GM21737 (cell line): ENCODE measurements around the gene CD247.
"Not testable (repeated sequence)": the region's sequence is repeated elsewhere in the genome, so short reads cannot be mapped to it uniquely, and the experiment has no call there.

Source experiments
- ATAC-seq: cut with Tn5 transposase; IDR thresholded peaks from one replicate; pipeline ENCODE4 v1.9.1; 2021; ENCODE audit warnings: mild to moderate bottlenecking, moderate library complexity; ENCODE audit not compliant: unreplicated experiment

Gene CD247

DNA sequence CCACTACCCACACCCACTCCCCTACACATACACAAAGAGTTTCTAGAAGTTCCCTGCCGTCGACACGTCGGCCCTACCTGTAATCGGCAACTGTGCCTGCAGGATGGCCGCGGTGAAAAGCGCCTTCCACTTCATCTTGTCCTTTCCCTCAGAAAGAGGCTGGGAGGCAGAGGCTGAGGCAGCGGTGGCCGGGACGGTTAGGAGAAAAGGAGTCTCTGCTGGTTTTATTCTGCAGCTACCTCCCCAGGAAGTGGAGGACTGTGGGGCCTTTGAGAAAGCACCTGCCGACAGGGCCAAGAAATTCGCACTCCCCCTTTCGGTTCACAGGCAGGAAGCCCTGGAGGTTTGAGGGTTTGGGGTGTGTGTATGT is at the start of gene CD247:
Gene CD247, minus strand, starts transcription at position 199 of the 370 bp plus-strand sequence. Its CDS starts 64 bp downstream, at position 135.
- no peak for ATAC-seq

DNA sequence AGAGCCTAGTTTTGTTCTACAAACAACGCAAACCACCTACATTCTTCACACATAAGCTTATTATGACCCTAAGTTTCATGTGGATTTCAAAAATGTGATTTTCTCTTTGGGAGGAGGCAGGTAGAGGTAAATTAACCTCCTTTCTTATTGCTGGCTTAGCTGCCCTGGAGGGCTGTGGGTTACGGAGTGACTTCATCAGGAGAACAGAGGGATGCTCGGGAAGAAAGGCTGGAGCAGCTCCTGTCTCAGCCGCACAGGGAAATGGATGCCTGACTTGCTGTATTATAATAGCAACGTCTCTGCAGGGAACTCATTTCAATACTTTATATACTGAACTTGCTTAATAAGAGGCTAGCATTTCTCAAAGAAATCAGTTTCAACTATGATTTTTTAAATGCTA is 49.3 kb upstream of the CD247 start:
- ATAC-seq, result no peak

DNA sequence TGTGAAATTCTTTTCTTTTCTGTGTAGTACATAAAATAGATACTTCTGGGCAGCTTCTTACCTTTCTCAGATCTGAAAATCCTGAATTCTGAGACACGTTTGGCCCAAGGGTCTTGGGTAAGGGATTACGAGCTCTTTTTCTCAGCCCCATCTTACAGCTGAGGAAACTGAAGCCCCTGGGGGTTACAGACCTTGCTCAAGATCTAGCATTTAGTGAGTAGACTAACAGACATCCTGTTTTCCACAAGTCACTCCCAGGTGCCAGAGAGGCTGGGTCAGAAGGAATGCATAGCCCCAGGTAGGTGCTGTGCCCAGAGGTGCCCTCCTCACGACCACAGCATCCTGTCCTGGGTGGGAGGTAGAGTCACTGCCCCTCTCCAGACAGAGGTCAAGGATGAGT is 48.4 kb upstream of the CD247 start:
- no peak for ATAC-seq

DNA sequence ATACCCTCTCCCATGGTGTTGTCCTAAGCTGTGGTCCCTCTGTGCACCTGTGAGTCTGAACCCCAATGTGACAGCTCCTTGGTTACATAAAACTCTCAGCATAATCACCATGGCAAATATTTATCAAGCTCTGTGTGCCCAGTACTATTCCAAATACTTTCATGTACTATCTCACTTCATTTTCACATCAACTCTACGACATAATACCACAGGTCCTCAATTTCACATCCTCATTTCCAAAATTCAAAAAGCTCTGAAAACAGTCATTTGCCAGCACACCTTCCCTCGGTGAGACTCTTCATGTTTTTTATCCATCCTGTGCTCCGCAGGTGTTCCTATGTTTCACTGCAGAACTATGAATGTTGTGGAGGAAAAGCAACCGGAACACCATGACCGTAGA is 47.6 kb upstream of the CD247 start:
- ATAC-seq, result no peak

DNA sequence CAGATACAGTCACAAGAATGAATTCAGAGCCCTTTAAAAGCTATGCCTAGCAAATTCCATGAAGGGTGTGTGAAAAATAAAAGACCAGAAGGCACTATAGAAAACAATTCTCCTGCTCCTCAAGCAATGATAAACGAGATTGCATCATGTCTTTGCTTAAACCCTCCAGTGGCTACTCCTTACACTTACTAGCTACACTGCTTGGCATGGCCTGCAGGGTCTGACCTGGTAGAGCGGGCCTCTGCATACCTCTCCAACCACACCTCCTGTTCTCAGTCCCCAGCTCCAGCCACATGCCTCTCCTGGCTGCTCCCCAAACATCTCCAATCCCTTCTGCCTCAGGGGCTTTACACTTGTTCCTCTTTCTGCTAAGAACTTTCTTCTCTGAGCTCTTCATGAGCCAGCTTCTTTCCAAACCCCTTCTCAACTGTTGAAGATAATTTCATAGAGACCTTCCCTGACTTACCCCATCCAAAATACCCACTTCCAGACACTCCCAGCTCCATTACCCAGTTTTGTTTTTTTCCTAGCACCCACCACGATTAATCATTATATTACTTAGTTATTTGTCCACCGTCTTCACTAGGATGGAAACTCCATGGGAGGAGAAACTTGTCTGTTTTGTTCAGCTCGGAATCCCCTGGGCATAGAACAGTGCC is 46.4 kb upstream of the CD247 start:
- no peak for ATAC-seq

DNA sequence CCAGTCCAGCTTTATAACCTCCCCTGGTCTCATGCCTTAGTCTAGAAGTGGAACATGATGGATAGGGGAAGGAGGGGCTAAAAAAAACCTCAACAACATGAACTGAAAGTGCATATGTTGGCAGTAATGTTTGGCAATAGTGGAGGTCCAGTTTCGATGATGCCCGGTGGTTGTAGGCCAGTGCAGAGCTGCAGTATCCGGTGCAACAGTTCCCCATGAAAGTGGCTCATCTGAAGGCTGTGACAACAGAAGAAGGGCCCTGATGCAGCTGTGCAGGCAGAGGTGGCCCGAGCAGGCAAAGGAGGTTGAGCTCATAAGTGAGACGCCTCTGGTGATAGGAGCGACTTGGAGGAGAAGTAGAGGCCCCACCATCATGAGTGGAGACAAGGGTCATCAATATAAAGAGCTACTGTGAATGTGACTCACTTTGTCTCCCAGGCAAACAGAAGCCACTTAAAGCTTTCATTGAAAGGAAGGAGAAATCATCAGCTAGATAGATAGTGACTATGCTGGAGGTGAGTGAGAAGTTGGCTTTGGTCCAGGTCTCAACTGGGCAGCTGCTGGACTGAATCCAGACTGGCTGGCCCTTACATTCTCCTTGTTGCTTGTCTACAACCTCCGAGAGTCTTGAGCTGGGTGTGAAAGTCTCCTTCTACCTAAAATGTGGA is 45.4 kb upstream of the CD247 start:
- ATAC-seq, result no peak

DNA sequence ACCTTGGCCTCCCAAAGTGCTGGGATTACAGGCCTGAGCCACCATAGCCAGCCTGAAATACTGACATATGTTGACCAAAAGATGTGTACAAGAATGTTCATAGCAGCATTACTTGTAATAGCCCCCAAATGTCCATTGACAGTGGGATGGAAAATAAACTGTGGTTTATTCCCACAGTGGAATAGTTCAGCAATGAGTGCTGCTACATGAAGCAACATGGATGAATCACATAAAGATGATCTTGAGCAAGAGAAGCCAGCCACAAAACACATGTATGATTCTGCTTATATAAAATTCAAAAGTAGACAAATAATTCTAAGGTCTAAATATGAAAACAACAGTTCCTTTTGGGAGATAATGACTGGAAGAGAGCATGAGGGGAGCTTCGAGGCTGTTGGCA is 44.4 kb upstream of the CD247 start:
- no peak for ATAC-seq

DNA sequence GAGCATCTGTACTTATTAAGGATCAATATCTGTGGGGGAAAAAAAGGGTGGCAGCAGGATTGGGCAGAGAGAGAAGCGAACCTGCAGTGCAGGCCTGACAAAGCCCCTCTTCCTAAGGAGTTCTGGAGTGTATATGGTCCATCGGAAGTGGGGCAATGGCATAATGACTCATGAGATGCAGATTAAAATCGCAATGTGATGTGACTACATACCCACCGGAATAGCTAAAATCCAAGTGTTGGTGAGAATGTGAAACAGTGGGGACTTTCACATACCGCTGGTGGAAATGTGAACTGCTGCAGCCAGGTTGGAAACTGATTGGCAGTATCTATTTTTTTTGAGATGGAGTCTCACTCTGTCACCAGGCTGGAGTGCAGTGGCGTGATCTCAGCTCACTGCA is 43.4 kb upstream of the CD247 start:
- ATAC-seq, result no peak

DNA sequence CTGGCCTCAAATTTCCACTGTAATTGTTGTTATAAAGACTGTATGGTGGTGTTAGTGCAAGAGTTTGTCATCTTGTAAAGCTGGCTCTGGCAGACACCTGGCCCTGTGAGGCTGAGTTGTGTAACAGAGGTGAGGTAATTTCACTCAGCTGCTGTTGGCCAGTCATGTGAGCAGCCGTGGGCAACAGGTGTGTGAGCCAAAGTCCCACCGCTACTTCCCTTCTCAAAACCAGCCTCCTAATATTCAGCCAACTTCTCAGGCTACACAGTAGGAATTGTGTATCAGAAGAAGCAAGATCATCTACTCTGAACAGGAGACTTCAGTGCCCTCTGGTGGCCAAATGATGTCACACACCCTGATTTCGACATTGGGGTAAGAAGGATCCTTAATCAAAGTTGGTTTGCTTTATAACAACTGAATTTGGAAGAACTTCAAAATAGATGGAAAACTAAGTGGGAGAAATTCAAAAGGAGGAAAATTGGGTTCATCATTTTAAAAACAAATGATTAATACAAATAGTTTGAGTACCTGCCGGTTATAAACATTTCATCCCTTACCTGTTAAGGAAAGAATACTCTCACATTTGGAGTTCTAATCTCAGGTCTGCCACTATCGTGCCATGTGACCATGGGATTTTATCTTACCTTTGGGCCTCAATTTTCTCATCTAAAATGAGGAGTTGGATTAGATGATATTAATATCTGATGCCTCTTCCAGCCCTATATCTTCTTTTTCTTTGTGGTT is 37.8 kb upstream of the CD247 start:
- no peak for ATAC-seq

DNA sequence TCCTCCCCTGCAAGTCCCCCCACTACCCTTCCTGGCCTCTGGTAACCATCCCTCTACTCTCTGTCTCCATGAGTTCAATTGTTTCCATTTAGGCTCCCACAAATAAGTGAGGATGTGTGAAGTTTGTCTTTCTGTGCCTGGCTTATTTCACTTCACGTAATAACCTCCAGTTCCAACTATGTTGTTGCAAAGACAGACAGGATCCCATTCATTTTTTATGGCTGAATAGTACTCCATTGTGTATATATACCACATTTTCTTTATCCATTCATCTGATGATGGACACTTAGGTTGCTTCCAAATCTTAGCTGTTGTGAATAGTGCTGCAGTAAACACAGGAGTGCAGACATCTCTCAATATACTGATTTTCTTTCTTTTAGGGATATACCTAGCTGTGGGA is 36.7 kb upstream of the CD247 start:
- not testable (repeated sequence) for ATAC-seq

DNA sequence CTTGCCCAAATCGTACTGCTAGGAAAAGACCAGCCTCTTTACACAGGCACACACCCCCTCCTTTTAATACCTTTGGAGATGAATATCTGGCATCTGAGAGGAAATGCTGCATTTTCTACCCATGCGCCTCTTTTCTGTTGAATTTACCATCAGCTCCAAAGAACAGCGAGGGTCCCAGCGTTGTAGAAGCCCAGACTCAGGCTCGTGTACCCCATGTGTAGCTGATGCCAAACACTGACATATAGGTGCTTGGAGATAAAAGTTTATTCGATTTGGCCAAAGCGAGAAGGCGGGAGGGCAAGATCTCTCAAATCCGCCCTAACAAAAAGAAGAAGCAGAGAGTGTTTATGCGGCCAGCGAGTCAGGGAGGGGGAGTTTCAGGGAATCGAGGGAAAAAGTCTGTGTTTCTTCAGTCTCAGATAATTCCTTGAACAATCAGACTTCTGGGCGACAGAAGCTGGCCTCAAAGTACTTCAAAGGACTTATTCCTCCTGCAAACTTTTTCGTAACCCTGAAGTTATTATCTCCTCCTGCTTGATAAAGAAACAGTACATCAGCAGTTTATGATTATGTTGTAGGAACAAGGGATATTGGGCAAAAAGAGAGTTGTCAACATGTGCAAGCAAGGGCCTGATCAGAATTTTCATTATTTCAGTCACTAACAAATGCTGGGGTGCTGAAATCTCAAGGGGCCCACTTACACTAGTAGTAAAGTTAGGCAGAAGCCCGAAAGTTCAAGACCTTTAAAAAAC is 35.9 kb upstream of the CD247 start:
- peak; percentile 7 for ATAC-seq

DNA sequence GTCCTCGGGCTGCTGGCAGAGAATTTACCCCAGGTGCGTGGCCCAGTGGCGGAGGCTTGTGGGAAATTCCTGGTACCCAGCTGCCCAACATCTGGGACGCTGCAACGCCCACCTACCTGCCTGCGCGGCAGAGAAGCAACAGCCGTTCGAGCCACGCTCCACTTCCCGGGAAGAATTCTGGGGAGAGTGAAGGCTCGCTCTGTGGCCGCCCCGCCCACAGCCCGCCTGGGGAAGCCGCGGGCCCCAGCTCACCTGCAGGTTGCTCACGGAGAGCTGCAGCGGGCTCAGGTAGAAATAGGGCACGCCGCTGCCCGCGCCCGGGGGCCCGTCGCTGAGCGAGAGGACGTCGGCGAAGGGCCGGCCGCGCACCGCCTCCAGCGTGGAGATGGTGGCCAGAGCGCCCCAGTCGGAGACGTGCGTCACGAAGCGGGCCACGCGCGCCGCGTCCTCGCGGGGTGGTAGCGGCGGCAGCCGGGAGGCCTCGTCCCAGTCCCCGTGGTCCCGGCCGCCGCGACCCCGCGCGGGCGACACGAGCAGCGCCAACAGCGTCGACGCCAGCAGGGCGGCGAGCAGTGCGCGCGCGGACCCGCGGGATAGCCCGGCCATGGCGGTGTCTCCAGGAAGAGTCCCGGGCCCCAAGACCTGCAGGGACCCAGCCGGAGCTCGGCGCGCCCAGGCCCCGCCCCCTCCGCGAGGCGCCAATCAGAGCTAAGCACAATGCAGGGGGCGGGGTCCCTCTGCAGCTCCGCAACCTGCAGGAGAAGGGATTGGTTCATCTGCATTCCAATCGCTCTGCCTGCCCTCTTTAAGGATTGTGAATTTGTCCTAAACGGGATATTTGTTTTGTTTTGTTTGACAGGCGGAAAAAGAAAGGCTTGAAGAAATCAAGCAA is 35.1 kb upstream of the CD247 start, which contains the start of gene CREG1:
Gene CREG1, minus strand, starts transcription at position 627 of the 892 bp plus-strand sequence.
- ATAC-seq, result peak; percentile 98

DNA sequence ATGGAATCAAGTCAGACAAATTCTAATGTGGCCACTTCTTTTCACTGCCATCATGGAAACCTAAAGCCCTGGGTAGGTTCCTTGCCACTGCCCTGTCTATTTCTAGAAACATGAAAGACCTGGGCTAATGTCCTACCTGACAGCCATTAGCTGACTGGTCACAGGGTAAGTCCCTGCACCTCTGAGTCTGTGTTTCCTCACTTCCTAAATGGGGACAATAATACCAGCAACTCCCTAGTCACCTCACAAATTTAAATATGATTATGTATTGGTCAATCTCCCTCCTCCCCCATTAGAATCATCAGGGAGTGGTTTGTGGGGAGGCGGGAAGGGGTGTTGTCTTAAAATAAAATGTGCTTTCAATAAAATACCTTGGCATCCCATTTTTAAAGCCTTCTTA is 33.0 kb upstream of the CD247 start:
- no peak for ATAC-seq

DNA sequence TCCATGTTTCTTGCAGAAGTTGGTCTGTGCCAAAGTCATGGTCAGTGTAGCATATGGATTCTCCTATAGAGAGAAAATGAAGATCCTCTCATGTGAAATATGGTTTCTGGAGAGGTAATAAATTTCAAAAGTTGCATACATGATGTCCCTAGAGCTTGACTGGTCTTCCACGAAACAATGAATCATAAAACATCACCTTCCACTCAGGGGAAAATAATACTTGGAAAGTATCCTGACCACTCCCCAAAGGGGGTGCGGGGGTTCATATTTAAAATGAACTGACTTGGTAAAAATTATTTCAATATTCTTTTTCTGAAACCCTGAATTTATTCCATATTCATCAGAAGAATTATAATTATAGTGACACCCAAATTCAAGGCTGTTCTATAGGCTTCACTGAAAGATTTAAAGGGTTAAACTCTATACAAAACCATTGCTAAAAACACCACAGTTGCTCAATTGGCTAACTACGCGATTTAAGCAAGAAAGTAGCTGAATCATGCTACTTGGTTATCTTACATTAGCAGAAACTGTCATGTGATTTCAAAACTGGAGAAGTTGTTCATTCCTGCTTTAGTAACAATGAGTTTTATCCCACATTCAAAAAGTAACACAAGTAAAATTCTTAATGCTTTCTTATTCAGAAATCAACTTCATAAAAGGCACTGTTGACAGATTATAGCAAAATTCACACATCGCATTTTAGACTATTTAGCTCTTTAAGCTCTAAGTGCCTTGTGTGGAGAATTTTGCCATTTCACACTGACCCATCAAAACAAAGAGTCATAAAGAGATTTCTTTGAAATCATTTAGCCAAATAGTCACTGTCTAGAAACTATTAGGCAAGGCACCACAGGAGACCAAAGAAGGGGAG is 30.0 kb upstream of the CD247 start:
- ATAC-seq, result no peak

DNA sequence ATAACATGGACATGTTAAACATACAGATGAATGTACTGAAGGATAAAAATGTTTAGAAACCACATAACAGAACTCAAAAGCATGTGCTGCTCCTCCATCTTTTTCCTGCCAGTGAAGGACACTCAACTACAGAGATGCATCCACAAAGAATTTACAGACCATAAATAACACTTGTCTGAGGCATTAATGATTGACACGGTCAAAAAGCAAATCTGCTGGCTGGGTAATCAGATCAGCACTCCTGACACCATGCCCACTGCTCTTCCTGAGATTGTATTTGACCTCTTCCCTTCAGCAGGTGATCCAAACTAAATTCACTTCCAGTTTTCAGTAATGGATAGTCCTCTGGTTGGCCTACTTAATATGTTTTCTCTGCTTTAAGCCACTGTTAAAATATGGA is 28.6 kb upstream of the CD247 start:
- no peak for ATAC-seq

DNA sequence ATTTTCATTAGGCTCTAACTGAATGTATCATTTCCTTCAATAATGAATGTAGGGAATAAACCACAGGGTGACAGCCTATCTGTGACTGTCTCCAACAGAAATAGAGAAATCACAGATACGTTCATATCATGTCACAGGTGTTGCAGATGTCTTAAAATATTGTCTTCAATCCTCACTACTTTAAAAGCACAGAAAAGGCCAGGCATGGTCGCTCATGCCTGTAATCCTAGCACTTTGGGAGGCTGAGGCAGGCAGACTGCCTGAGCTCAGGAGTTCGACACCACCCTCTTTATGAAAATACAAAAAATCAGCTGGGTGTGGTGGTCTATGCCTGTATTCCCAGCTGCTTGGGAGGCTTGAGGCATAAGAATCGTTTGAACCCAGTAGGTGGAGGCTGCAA is 27.0 kb upstream of the CD247 start:
- ATAC-seq, result no peak

DNA sequence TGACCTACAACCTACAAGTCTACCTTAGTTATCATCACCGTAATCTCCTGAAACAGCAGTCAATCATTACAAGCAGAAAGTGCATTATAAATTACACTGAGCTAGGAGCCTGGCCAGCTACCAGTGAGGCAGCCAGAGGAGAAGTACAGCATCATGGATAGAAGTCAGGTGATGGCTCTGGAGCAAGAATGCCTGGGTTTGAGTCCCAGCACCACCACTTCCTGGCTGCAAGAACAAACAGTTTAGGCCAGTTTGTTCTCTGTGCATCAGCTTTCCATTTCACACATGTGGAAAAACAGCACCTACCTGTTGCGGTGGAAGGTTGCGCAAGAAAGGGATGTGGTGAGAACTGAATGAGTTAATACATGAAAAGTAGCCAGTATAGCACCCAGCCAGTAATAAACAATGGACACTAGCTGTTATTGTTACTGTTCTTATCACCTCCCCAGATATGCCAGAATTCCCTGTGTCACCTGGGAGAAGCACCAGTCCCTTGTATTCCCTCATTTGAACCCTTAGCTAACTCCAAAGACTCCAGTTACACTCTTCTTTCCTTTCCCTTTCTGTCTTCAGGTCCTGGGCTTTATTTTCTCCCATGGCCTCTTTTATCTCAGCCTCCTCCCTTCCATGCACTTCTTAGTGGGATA is 26.2 kb upstream of the CD247 start:
- ATAC-seq, result no peak

DNA sequence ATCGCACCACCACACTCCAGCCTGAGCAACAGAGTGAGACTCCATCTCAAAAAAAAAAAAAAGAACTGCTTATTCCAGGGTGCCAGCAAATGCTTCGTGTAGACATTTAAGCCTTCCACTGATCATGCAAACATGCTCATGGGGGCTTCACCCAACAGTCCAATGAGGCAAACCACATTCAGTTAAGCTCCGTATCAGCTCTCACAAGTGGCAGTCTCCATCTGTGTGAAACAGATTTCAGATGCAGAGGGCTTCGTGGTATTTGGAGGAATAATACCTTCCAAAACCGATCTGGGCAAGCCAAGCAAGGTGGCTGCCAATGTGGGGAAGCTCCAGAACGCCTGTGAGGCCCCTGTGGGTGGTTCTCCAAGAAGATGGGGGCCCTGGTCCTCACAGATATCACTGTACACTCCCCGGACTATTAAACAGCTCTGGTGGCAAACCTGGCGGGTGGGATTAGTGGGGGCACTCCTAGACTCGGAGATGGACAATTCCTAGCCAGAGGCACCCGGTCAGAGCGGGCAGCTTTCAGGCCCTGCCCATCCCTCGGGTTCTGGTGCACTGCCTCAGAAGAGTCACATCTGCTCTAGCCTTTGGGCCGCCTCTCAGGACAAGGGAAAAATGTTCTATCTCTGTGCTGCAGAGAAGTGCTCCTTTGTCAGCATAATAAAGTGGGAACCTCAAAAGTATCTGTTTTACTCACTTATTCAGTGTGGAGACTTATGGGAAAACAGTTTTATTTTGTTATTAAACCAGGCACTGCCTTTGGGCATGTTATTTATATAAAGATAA is 25.1 kb upstream of the CD247 start:
- ATAC-seq, result no peak
